GM12872 (cell line): ENCODE results near the gene AKAP6.

Experiments
- TF ChIP-seq, protein P1 (sequence below): IDR thresholded peaks from 3 replicates; pipeline ENCODE4 v1.5.1; 2011; ENCODE audit warnings: low read depth, mild to moderate bottlenecking, low read length, moderate library complexity; ENCODE audit not compliant: insufficient read depth

AKAP6 gene

DNA sequence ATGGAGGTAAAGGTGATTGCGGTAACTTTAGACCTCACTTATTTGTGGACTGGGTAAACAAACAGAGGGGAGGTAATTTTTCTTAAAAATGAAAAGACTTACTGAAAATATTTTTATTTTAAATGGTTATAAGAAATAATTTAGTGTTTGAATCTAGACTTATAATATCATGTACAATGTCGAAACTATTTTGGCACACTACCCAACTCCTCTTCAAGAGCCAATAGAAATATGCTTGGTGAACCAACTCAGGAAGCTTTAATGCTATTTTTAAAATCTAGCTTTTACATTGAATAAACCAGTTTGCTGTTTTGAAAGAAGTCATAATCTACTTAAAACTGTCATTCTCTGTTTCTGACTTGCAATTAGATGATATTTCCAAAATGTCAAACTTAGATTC, 433.8 kb downstream of the AKAP6 start:
- TF ChIP-seq, protein P1, sequence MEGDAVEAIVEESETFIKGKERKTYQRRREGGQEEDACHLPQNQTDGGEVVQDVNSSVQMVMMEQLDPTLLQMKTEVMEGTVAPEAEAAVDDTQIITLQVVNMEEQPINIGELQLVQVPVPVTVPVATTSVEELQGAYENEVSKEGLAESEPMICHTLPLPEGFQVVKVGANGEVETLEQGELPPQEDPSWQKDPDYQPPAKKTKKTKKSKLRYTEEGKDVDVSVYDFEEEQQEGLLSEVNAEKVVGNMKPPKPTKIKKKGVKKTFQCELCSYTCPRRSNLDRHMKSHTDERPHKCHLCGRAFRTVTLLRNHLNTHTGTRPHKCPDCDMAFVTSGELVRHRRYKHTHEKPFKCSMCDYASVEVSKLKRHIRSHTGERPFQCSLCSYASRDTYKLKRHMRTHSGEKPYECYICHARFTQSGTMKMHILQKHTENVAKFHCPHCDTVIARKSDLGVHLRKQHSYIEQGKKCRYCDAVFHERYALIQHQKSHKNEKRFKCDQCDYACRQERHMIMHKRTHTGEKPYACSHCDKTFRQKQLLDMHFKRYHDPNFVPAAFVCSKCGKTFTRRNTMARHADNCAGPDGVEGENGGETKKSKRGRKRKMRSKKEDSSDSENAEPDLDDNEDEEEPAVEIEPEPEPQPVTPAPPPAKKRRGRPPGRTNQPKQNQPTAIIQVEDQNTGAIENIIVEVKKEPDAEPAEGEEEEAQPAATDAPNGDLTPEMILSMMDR, result no peak

DNA sequence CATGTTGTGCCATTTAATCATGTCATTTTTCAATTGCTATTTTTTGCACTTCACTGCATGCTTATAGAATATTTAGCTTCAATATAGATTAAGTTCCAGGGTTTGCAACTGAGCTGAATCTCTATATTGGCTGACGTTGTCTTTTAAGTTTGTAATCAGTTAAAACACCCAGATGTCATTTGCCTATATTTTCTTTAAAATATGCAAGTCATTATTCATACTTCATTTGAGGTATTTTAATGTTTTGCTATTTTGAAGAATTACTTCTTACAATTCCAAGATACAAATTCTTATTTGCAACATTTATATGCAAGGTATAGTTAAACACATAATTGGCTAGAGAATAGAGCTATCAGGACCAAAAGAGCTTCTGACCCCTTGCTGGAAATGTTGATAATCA, 434.6 kb downstream of the AKAP6 start:
- TF ChIP-seq, protein P1, result no peak

DNA sequence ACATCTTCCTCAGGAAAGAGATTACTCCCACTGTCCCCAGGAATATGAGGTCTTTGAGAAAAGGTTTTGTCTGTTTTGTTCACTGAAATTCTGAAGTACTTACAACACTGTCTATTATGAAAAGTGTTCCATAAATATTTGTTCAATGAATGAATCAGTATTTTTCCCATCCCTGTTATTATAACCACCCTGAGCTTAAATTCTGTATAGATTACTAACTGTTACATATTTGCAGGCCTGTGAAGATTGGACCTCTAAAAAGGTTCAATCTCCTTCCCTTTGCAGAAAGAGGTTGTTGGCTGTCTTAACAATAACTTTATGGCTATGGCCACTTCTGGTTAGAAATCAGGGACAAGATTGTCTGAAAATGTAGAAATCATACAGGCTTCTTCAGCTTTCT, 435.0 kb downstream of the AKAP6 start:
- TF ChIP-seq, protein P1, result no peak

DNA sequence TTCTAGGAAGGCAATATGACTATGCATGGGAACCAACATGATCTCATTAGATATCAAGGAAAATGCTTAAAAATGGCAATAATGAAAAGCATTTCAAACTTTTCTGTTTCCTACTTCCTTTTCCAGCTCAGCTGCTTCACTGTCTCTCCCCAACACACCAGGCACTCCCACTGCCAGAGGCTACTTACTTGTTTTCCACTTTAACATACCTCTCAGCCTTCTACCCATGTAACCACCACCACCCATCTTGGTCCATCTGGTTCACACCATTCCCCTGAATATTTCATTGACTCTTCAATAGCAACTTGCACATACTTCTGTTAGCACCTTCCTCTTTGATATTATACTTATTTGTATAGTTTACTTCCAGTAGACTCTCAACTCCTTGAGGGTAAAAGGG, 441.3 kb downstream of the AKAP6 start:
- TF ChIP-seq, protein P1, result no peak

DNA sequence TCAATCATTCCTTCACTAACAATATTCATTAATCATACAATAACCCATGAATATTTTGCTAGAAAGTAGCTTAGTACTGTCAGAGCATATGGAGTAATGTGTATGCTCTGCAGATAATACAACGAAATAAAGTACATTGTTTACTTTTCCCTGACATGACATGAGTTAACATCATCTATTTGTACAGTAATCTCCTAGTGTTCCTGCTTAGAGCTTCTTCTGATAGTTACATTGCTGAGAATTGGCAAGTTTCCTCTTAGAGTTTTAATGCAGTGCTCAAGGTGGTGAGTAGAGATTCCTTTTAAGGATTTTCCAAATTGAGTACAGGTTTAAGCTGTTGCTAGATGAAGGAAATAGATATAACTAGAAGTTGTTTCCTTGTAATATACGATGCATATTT, 445.1 kb downstream of the AKAP6 start:
- TF ChIP-seq, protein P1, result no peak

DNA sequence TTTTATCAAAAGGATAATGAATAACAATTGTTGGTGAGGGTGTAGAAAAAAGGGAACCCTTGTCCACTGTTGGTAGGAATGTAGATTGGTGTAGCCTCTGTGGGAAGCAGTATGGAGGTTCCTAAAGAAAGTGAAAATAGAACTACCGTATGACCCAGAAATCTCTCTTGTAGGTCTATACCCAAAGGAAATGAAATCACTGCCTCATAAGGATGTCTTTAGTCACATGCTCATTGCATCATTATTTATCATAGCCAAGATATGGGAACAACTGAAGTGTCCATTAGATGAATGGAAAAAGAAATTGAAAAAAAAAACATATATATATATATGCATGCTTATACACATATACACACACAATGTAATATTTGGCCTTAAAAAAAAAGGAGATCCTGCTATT, 450.7 kb downstream of the AKAP6 start:
- TF ChIP-seq, protein P1, result no peak

DNA sequence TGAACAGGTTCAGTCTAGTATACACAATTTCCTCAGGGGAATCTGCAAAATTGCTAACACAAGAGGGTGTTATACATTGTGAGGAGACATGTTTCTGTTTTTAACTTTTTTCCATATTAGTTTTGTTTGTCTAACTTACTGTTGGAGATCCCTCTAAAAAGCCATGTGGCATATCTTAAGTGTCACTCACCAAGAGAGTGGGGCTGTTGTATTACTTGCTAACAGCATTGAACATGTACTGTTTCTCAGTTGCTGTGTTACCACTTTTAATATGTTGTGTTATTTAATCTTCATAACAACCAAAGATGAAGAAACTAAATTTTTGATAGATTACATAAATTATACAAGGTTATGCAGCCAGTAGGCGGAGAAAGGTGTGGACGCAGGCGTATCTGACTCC, 455.3 kb downstream of the AKAP6 start:
- TF ChIP-seq, protein P1, result no peak

DNA sequence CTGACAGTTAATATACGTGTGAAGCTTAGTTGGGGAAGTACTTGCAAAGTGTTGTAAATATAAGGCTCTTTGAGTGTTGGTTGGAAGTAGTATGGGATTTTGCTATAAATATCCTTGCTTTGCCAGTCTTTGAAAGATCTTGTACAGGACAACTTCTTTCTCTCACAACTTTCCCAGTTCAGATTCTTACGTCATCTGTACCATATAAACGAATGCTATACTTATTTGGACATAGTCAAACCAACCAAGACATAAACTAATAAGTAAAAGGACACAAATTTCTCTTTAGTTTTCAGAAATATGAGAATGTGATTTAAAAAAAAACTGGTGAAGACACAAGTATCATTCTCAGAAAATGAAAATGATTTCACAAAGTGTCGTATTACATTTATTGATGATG, 456.5 kb downstream of the AKAP6 start:
- TF ChIP-seq, protein P1, result no peak
